ENCODE data around the gene MYMX.

The MYMX gene

GRCh38 chr6:44214307-44214706, 2.4 kb upstream of the MYMX start:
- TF ChIP-seq ESRRG (CRISPR knock-in tag; IDR thresholded peaks at IDR 0.05) (no peak), OSR1 (CRISPR knock-in tag; IDR thresholded peaks at IDR 0.05) (no peak), ZNF70 (CRISPR knock-in tag; IDR thresholded peaks at IDR 0.05) (no peak), ISL1 (CRISPR knock-in tag; IDR thresholded peaks at IDR 0.05) (no peak), ZNF8 (CRISPR knock-in tag; IDR thresholded peaks at IDR 0.05) (no peak), ZFP30 (CRISPR knock-in tag; IDR thresholded peaks at IDR 0.05) (no peak), TOX (CRISPR knock-in tag; IDR thresholded peaks at IDR 0.05; ENCODE audit: borderline replicate concordance) (no peak), ZNF565 (CRISPR knock-in tag; conservative IDR thresholded peaks at IDR 0.05; ENCODE audit: low read depth) (no peak), CSRNP3 (CRISPR knock-in tag; IDR thresholded peaks at IDR 0.05) (no peak), TCF4 (CRISPR knock-in tag; IDR thresholded peaks at IDR 0.05; ENCODE audit: borderline replicate concordance) (no peak), PPARA (CRISPR knock-in tag; IDR thresholded peaks at IDR 0.05; ENCODE audit: borderline replicate concordance) (no peak), GLIS3 (CRISPR knock-in tag; IDR thresholded peaks at IDR 0.05) (no peak), CREB5 (CRISPR knock-in tag; IDR thresholded peaks at IDR 0.05; ENCODE audit: low read depth) (no peak), TSHZ2 (CRISPR knock-in tag; IDR thresholded peaks at IDR 0.05) (no peak), RARB (CRISPR knock-in tag; IDR thresholded peaks at IDR 0.05) (no peak)
- no peak for ATAC-seq

GRCh38 chr6:44217332-44218143, 812 bp downstream of the MYMX start:
- ATAC-seq: no peak
- TF ChIP-seq TOX (CRISPR knock-in tag; IDR thresholded peaks at IDR 0.05; ENCODE audit: borderline replicate concordance): no peak

DNA sequence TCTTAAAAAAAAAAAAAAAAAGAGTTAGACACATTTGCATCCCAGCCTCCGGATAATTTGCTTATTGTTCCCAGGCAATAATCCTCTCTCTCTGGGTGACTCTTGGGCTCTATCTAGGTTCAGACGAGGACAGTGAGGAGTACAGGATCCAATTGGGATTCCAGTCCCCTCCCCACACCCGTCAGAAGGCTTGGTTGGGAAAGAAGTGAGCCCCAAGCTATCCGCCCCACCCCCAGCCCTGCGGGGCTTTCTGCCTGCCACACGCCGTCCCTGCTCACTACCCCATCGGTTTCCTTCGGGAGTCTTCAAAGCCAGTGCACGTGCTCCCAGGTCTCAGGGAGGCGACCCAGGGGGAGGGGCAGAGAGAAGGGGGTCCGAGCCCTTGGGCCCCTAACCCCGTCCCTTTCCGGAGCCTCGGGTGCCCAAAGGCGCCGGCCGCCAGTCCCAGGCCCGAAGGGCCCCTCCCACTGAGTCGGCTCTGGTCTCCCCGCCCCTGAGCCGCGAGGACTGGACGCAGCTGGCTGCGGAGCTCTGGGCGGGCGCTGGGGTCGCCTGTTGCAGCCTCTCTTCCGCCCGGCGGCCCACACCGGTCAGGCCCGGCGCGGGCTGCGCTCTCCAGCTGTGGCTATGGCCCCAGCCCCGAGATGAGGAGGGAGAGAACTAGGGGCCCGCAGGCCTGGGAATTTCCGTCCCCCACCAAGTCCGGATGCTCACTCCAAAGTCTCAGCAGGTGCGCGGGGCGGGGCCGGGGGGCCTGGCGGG, 2.5 kb downstream of the MYMX start:
- ATAC-seq: peak; percentile 75
- TF ChIP-seq TSHZ2 (CRISPR knock-in tag; IDR thresholded peaks at IDR 0.05) (0 out of 2 replicates have a peak, but pooled peaks have one; percentile 32), PPARA (CRISPR knock-in tag; IDR thresholded peaks at IDR 0.05; ENCODE audit: borderline replicate concordance) (no peak)

- no peak for ATAC-seq
- TF ChIP-seq SNAI2 (CRISPR knock-in tag; IDR thresholded peaks at IDR 0.05) (no peak), CSRNP3 (CRISPR knock-in tag; IDR thresholded peaks at IDR 0.05) (no peak), ZFP3 (CRISPR knock-in tag; IDR thresholded peaks at IDR 0.05) (no peak), ZNF8 (CRISPR knock-in tag; IDR thresholded peaks at IDR 0.05) (no peak), GLIS3 (CRISPR knock-in tag; IDR thresholded peaks at IDR 0.05) (no peak), TOX (CRISPR knock-in tag; IDR thresholded peaks at IDR 0.05; ENCODE audit: borderline replicate concordance) (no peak), ZC3H10 (CRISPR knock-in tag; IDR thresholded peaks at IDR 0.05) (no peak)
- TF ChIP-seq, protein P1, sequence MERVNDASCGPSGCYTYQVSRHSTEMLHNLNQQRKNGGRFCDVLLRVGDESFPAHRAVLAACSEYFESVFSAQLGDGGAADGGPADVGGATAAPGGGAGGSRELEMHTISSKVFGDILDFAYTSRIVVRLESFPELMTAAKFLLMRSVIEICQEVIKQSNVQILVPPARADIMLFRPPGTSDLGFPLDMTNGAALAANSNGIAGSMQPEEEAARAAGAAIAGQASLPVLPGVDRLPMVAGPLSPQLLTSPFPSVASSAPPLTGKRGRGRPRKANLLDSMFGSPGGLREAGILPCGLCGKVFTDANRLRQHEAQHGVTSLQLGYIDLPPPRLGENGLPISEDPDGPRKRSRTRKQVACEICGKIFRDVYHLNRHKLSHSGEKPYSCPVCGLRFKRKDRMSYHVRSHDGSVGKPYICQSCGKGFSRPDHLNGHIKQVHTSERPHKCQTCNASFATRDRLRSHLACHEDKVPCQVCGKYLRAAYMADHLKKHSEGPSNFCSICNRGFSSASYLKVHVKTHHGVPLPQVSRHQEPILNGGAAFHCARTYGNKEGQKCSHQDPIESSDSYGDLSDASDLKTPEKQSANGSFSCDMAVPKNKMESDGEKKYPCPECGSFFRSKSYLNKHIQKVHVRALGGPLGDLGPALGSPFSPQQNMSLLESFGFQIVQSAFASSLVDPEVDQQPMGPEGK (CRISPR knock-in tag; IDR thresholded peaks at IDR 0.05; ENCODE audit: borderline replicate concordance): no peak
Measured at GRCh38 chr6:44219815-44220784, 3.4 kb downstream of the MYMX start.
